HG03135 (cell line): ENCODE measurements around the gene KCNMB1.

ENCODE experiments used
- ATAC-seq: cut with Tn5 transposase; IDR thresholded peaks from one replicate; pipeline ENCODE4 v1.9.1; 2021; ENCODE audit warnings: mild to moderate bottlenecking, moderate library complexity; ENCODE audit not compliant: unreplicated experiment

Gene KCNMB1

GRCh38 chr5:170345971-170346370, 43.2 kb downstream of the KCNMB1 start:
- ATAC-seq, result no peak

GRCh38 chr5:170343177-170343576, 46.0 kb downstream of the KCNMB1 start:
- no peak for ATAC-seq

GRCh38 chr5:170342153-170342725, 46.9 kb downstream of the KCNMB1 start:
- no peak for ATAC-seq

GRCh38 chr5:170341545-170341944, 47.6 kb downstream of the KCNMB1 start:
- no peak for ATAC-seq

GRCh38 chr5:170339780-170340167, 49.4 kb downstream of the KCNMB1 start:
- no peak for ATAC-seq

- ATAC-seq, result peak; percentile 60
Measured at GRCh38 chr5:170338933-170339779, 50.0 kb downstream of the KCNMB1 start.

GRCh38 chr5:170338291-170338690, 50.9 kb downstream of the KCNMB1 start:
- no peak for ATAC-seq

- no peak for ATAC-seq
Measured at GRCh38 chr5:170337045-170337733, 52.0 kb downstream of the KCNMB1 start.

GRCh38 chr5:170336065-170336464, 53.1 kb downstream of the KCNMB1 start:
- ATAC-seq, result no peak

- ATAC-seq, result no peak
Measured at GRCh38 chr5:170334626-170335025, 54.5 kb downstream of the KCNMB1 start.

GRCh38 chr5:170333161-170333910, 55.8 kb downstream of the KCNMB1 start:
- ATAC-seq, result no peak

GRCh38 chr5:170332058-170332457, 57.1 kb downstream of the KCNMB1 start:
- no peak for ATAC-seq

- no peak for ATAC-seq
Measured at GRCh38 chr5:170330568-170331054, 58.6 kb downstream of the KCNMB1 start.

GRCh38 chr5:170329524-170329923, 59.6 kb downstream of the KCNMB1 start:
- no peak for ATAC-seq

- ATAC-seq, result no peak
Measured at GRCh38 chr5:170327829-170328228, 61.3 kb downstream of the KCNMB1 start.

GRCh38 chr5:170327168-170327567, 62.0 kb downstream of the KCNMB1 start:
- ATAC-seq, result no peak
